PC-3 (cell line): Measurements from ENCODE around the gene SRPK3. TPM values are rescaled to one million over a fixed set of nuclear protein-coding genes. Genes with fewer than 3 reads are reported as not detected.

Experiments
- ATAC-seq: fragments of 200-7000 bp; cut with Tn5 transposase; 2 replicates; pipeline ENCODE4 v1.9.1; 2020; ENCODE audit warnings: mild to moderate bottlenecking, moderate library complexity
- BruUV-seq: library from RNA; stranded (reverse); fragments of 400-500 nt; replicated peaks from 2 replicates; lab custom pipeline; 2021; lab: Mats Ljungman, UMichigan
- CTCF ChIA-PET: fragments of 300-600 bp; sonication (Branson Sonifier 250); formaldehyde crosslinking; loops from one replicate; lab custom pipeline; 2022; ENCODE audit warnings: antibody characterized with exemption; lab: Charles Lee
- POLR2A ChIA-PET: fragments of 300-600 bp; sonication (Branson Sonifier 250); formaldehyde crosslinking; loops from one replicate; lab custom pipeline; 2022; ENCODE audit warnings: antibody characterized with exemption; ENCODE audit not compliant: unreplicated experiment; lab: Charles Lee
- DNase-seq: peaks from one replicate; pipeline ENCODE4 v3.0.0-alpha.2; 2015
- H2AFZ ChIP-seq: fragments of 300-600 bp; sonication (generic); 2 replicates; pipeline ENCODE4 v1.6.0; 2016; ENCODE audit warnings: antibody characterized with exemption, low read length
- H3F3A ChIP-seq: fragments of 300-600 bp; sonication (generic); one replicate; pipeline ENCODE4 v1.6.0; 2017; ENCODE audit warnings: antibody characterized with exemption, low read length, control low read depth, mild to moderate bottlenecking; ENCODE audit not compliant: unreplicated experiment
- H3K27ac ChIP-seq: fragments of 300-600 bp; sonication (generic); 2 replicates; pipeline ENCODE4 v1.5.1; 2016; ENCODE audit warnings: mild to moderate bottlenecking, low read length
- H3K27me3 ChIP-seq: fragments of 300-600 bp; sonication (generic); 2 replicates; pipeline ENCODE4 v1.6.1; 2016; ENCODE audit warnings: low read length, mixed read lengths
- H3K36me3 ChIP-seq: fragments of 300-600 bp; sonication (generic); 2 replicates; pipeline ENCODE4 v1.6.1; 2016; ENCODE audit warnings: low read depth, mixed run types, low read length, mixed read lengths
- H3K4me1 ChIP-seq: fragments of 300-600 bp; sonication (generic); 2 replicates; pipeline ENCODE4 v1.5.1; 2016; ENCODE audit warnings: low read length; ENCODE audit not compliant: insufficient read depth
- H3K4me2 ChIP-seq: fragments of 300-600 bp; sonication (generic); 2 replicates; pipeline ENCODE4 v1.6.0; 2016; ENCODE audit warnings: low read length
- H3K4me3 ChIP-seq: fragments of 300-600 bp; sonication (generic); 2 replicates; pipeline ENCODE4 v1.5.1; 2016; ENCODE audit warnings: mild to moderate bottlenecking, low read length, mixed read lengths
- H3K79me2 ChIP-seq: fragments of 300-600 bp; sonication (generic); 2 replicates; pipeline ENCODE4 v1.6.1; 2017; ENCODE audit warnings: low read length, mixed read lengths
- H3K9ac ChIP-seq: fragments of 300-600 bp; sonication (generic); 2 replicates; pipeline ENCODE4 v1.6.0; 2016; ENCODE audit warnings: mild to moderate bottlenecking, low read length
- H3K9me2 ChIP-seq: fragments of 300-600 bp; sonication (generic); replicated peaks from 2 replicates; pipeline ENCODE4 v1.6.1; 2016; ENCODE audit warnings: mixed run types, low read length, mixed read lengths
- H3K9me3 ChIP-seq: fragments of 300-600 bp; sonication (generic); 2 replicates; pipeline ENCODE4 v1.6.1; 2016; ENCODE audit warnings: low read length, mixed read lengths
- H4K20me1 ChIP-seq: fragments of 300-600 bp; sonication (generic); 2 replicates; pipeline ENCODE4 v1.6.1; 2016; ENCODE audit warnings: low read length, mixed read lengths
- EZH2 ChIP-seq: fragments of 300-600 bp; sonication (generic); IDR thresholded peaks from one replicate; pipeline ENCODE4 v1.6.1; 2017; ENCODE audit warnings: antibody characterized with exemption, mild to moderate bottlenecking, low read length; ENCODE audit not compliant: unreplicated experiment
- EZH2phosphoT487 ChIP-seq: fragments of 300-600 bp; sonication (generic); IDR thresholded peaks from 2 replicates; pipeline ENCODE4 v1.6.1; 2018; ENCODE audit warnings: mild to moderate bottlenecking, antibody characterized with exemption, low read length, borderline replicate concordance
- intact Hi-C: fragments of 100-400 bp; cut with micrococcal nuclease; formaldehyde crosslinking; loops from 2 replicates; pipeline ENCODE4 v1.9.0; 2023
- total RNA-seq: library from RNA; depleted of rRNA; stranded (reverse); fragments of >200 nt; gene quantifications from 2 replicates; pipeline ENCODE4 v1.2.3, GENCODE V29; 2014
- TF ChIP-seq, protein P1 (sequence below): fragments of 300-600 bp; sonication (generic); conservative IDR thresholded peaks from 2 replicates; pipeline ENCODE4 v1.5.1; 2017; ENCODE audit warnings: antibody characterized with exemption, low read depth, mild to moderate bottlenecking, low read length

SRPK3 gene
- total RNA-seq, 1 experiment from 2014 or later = 1.5 TPM

DNA sequence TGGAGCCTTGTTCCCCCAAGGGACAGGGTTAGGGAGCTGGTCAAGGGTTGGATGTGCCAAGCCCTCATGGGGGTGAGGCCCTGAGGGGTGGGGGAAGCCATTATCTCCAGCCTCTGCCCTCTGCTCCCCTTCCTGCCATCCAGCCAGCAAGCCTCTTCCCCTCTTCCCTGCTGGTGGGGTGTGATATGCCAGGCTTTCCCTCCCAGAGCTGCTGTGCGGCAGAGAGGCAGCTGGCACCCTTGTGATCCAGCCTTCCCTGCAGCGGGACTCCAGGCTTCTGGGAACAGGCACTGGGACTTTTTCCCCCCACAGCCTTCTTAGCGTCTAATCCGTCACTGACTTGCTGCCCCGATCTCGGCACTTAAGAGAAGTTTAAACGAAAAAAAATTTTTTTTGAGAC is 19.9 kb downstream of the SRPK3 start:
- H3K27me3 ChIP-seq = no peaks in the 10 kb centered on the region
- H3K9ac ChIP-seq = no peak overlapping the region
- no peak overlapping the region for H3K27ac ChIP-seq
- DNase-seq = no peak
- TF ChIP-seq EZH2phosphoT487 = no peak
- no peak for TF ChIP-seq EZH2
- TF ChIP-seq, protein P1, sequence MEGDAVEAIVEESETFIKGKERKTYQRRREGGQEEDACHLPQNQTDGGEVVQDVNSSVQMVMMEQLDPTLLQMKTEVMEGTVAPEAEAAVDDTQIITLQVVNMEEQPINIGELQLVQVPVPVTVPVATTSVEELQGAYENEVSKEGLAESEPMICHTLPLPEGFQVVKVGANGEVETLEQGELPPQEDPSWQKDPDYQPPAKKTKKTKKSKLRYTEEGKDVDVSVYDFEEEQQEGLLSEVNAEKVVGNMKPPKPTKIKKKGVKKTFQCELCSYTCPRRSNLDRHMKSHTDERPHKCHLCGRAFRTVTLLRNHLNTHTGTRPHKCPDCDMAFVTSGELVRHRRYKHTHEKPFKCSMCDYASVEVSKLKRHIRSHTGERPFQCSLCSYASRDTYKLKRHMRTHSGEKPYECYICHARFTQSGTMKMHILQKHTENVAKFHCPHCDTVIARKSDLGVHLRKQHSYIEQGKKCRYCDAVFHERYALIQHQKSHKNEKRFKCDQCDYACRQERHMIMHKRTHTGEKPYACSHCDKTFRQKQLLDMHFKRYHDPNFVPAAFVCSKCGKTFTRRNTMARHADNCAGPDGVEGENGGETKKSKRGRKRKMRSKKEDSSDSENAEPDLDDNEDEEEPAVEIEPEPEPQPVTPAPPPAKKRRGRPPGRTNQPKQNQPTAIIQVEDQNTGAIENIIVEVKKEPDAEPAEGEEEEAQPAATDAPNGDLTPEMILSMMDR = no peak
- ChIA-PET CTCF (no interaction called here), POLR2A (no interaction called here)
- H3K9me2 ChIP-seq = no peaks in the 10 kb centered on the region
- ATAC-seq = peak; percentile 34; the same call in 1 of the 2 replicates
- peaks cover 8% of the 10 kb centered on the region; the same call in 1 of the 2 replicates for H3K36me3 ChIP-seq
- no peak overlapping the region for H3K4me2 ChIP-seq
- intact Hi-C loops = no loop called here
- peaks cover 10% of the 10 kb centered on the region for H3K79me2 ChIP-seq
- H3K4me1 ChIP-seq = peaks cover 6% of the 10 kb centered on the region
- no peak overlapping the region for H2AFZ ChIP-seq
- H3K4me3 ChIP-seq = no peak overlapping the region
- no peaks in the 10 kb centered on the region for H3K9me3 ChIP-seq
- no peaks in the 10 kb centered on the region for H4K20me1 ChIP-seq
- BruUV-seq = no TSS peak
- H3F3A ChIP-seq = no peaks in the 10 kb centered on the region

DNA sequence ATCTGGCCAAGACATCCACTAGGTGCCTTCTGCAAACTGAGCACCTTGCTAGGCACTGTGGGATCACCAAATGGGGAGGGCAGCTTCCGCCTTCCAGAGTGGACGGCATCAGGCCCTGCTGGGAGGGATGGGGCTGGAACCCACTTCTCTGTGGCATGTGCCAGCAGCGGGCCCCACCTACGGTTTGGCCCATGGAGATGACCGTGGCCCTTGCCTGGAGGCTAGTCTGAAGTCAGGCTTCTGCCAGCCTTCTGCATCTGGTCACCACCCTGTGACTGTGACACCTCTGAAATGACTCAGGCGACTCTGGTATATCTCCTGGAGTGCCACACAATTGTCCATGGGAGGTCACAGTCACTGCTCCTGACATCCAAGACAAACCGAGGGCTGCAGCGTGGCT is 20.8 kb downstream of the SRPK3 start:
- H3K27me3 ChIP-seq = no peaks in the 10 kb centered on the region
- H3K9me3 ChIP-seq = no peaks in the 10 kb centered on the region
- no peaks in the 10 kb centered on the region for H3K9me2 ChIP-seq
- intact Hi-C loops = no loop called here
- no peak overlapping the region for H3K4me2 ChIP-seq
- no TSS peak for BruUV-seq
- H3K4me1 ChIP-seq = no peaks in the 10 kb centered on the region
- no peak overlapping the region for H2AFZ ChIP-seq
- no peaks in the 10 kb centered on the region for H4K20me1 ChIP-seq
- H3K27ac ChIP-seq = no peak overlapping the region
- ChIA-PET CTCF (no interaction called here), POLR2A (no interaction called here)
- TF ChIP-seq EZH2phosphoT487 (no peak), EZH2 (no peak)
- TF ChIP-seq, protein P1 = no peak
- no peak overlapping the region for H3K9ac ChIP-seq
- no peak for DNase-seq
- no peaks in the 10 kb centered on the region for H3F3A ChIP-seq
- H3K36me3 ChIP-seq = peaks cover 8% of the 10 kb centered on the region; the same call in 1 of the 2 replicates
- H3K79me2 ChIP-seq = peaks cover 1% of the 10 kb centered on the region; the same call in 1 of the 2 replicates
- peak; percentile 37; the same call in 1 of the 2 replicates for ATAC-seq
- no peak overlapping the region for H3K4me3 ChIP-seq

DNA sequence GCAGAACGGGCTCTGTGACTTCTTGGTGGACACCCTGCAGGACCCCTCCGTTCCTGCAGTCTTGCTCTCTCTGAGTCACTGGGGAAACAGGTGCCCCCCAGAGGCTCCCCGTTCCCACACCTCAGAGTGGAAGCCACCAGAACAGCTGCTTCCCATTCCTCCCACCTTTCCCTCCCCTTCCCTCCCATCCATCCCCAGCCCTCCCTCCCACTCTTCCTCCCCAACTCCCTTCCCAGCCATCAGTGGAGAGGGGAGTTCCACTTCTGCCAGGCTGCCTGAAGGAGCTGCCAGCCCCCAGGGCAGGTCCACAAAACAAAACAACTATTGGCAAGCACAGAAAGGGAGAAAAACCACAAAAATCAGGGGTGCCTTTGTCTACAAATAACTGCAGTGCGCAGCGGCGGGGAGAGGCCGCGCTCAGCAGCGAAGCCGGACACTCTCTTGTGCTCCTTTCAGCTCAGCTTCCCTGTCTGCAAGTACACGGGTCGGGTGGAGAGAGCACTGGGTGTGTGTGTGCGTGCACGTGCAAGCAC is 21.7 kb downstream of the SRPK3 start:
- POLR2A ChIA-PET = no interaction called here
- CTCF ChIA-PET = no interaction called here
- Histone ChIP-seq H3K27me3 (no peaks in the 10 kb centered on the region), H3K27ac (no peak overlapping the region), H2AFZ (no peak overlapping the region), H3K36me3 (0 out of 2 replicates have a peak, but pooled peaks cover under 1% of the 10 kb centered on the region), H3K9ac (no peak overlapping the region), H4K20me1 (no peaks in the 10 kb centered on the region), H3K9me3 (no peaks in the 10 kb centered on the region), H3F3A (no peaks in the 10 kb centered on the region), H3K79me2 (no peaks in the 10 kb centered on the region), H3K9me2 (no peaks in the 10 kb centered on the region), H3K4me2 (no peak overlapping the region), H3K4me3 (no peak overlapping the region), H3K4me1 (no peaks in the 10 kb centered on the region)
- intact Hi-C loops = no loop called here
- no peak for DNase-seq
- BruUV-seq = no TSS peak
- ATAC-seq = no peak
- no peak for TF ChIP-seq EZH2phosphoT487
- TF ChIP-seq EZH2 = no peak
- TF ChIP-seq, protein P1 = no peak
